CD4-positive, alpha-beta T cell treated with Interleukin-17A for 4 hours (primary cell): ENCODE measurements around the gene ZDHHC17.
"Not testable (repeated sequence)": the region's sequence is repeated elsewhere in the genome, so short reads cannot be mapped to it uniquely, and the experiment has no call there.

ENCODE experiments used
- DNase-seq: peaks from one replicate; pipeline ENCODE4 v3.0.0-alpha.2; 2020; ENCODE audit warnings: mixed read lengths

ZDHHC17 gene

GRCh38 chr12:76763746-76764675 is at the start of gene ZDHHC17:
TSS of gene ZDHHC17 (plus strand) at chr12:76764115. CDS start at chr12:76764237, 122 bp downstream.
- DNase-seq, result peak; percentile 93

- DNase-seq, result no peak
Measured at GRCh38 chr12:76714415-76714814, 49.5 kb upstream of the ZDHHC17 start.

GRCh38 chr12:76714861-76715260 is 49.1 kb upstream of the ZDHHC17 start:
- DNase-seq, result no peak

- DNase-seq, result no peak
Measured at GRCh38 chr12:76715332-76715731, 48.6 kb upstream of the ZDHHC17 start.

- no peak for DNase-seq
Measured at GRCh38 chr12:76717314-76717713, 46.6 kb upstream of the ZDHHC17 start.

GRCh38 chr12:76719171-76720041 is 44.5 kb upstream of the ZDHHC17 start:
- DNase-seq, result no peak

GRCh38 chr12:76720068-76720467 is 43.8 kb upstream of the ZDHHC17 start:
- DNase-seq, result no peak

GRCh38 chr12:76726626-76727025 is 37.3 kb upstream of the ZDHHC17 start:
- DNase-seq, result no peak

GRCh38 chr12:76732188-76732587 is 31.7 kb upstream of the ZDHHC17 start:
- not testable (repeated sequence) for DNase-seq

GRCh38 chr12:76737689-76738088 is 26.2 kb upstream of the ZDHHC17 start:
- not testable (repeated sequence) for DNase-seq

- DNase-seq, result no peak
Measured at GRCh38 chr12:76738824-76739579, 24.9 kb upstream of the ZDHHC17 start.

GRCh38 chr12:76739896-76740295 is 24.0 kb upstream of the ZDHHC17 start:
- no peak for DNase-seq

GRCh38 chr12:76740501-76740900 is 23.4 kb upstream of the ZDHHC17 start:
- no peak for DNase-seq

- DNase-seq, result no peak
Measured at GRCh38 chr12:76745343-76745742, 18.6 kb upstream of the ZDHHC17 start.

GRCh38 chr12:76746516-76746915 is 17.4 kb upstream of the ZDHHC17 start:
- DNase-seq, result no peak

- DNase-seq, result no peak
Measured at GRCh38 chr12:76747245-76747644, 16.7 kb upstream of the ZDHHC17 start.

GRCh38 chr12:76755829-76756379 is 8.0 kb upstream of the ZDHHC17 start:
- no peak for DNase-seq

- DNase-seq, result no peak
Measured at GRCh38 chr12:76757694-76758093, 6.2 kb upstream of the ZDHHC17 start.

- no peak for DNase-seq
Measured at GRCh38 chr12:76762601-76762980, 1.3 kb upstream of the ZDHHC17 start.

- DNase-seq, result no peak
Measured at GRCh38 chr12:76764856-76765255, 941 bp downstream of the ZDHHC17 start.

- no peak for DNase-seq
Measured at GRCh38 chr12:76765598-76765997, 1.7 kb downstream of the ZDHHC17 start.

- no peak for DNase-seq
Measured at GRCh38 chr12:76766161-76766560, 2.2 kb downstream of the ZDHHC17 start.

GRCh38 chr12:76768576-76768975 is 4.7 kb downstream of the ZDHHC17 start:
- no peak for DNase-seq
